ENCODE data around the gene PSMB5. TPM values are rescaled to one million over a fixed set of nuclear protein-coding genes. Genes with fewer than 3 reads are reported as not detected.

Gene PSMB5
- total and polyA plus RNA-seq, 4 donors = 74.0 to 152 (median 95.4) TPM

DNA sequence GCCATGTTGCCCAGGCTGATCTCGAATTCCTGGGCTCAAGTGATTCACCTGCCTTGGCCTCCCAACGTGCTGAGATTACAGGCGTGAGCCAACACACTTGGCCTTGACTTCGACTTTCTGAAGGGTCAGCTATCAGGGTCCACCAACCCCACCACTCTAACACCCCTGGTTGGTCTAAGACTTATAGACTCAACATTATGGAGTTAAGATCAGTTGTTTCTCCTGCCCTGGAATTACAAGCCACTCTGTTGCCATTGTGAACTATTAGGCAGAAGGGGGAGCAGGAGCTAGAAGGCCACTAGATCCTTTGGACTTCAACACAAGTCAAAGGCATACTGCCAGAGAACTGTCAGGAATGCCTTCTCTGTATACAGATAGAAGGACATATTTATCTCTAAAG lies 5.4 kb upstream of the PSMB5 start:
- no peak for DNase-seq (ENCODE audit: low spot score)
- Histone ChIP-seq H3K27ac (ENCODE audit: low read depth in 1 of 2, low read length in 2 of 2) (no peak overlapping the region), H3K27me3 (ENCODE audit: control insufficient read depth in 4 of 4, insufficient read depth in 4 of 4, low read length in 3 of 4) (no peaks in the 10 kb centered on the region), H3K9me3 (ENCODE audit: control insufficient read depth in 4 of 4, low read length in 3 of 4) (no peaks in the 10 kb centered on the region), H3K36me3 (ENCODE audit: control insufficient read depth in 4 of 4, insufficient read depth in 3 of 4, low read depth in 1 of 4, low read length in 3 of 4) (no peaks in the 10 kb centered on the region), H3K9ac (ENCODE audit: low read depth in 1 of 2, low read length in 2 of 2) (no peak overlapping the region), H3K4me3 (ENCODE audit: low read depth in 1 of 3, low read length in 3 of 3) (no peak overlapping the region), H3K4me1 (ENCODE audit: control insufficient read depth in 4 of 4, insufficient read depth in 4 of 4, low read length in 3 of 4) (peaks cover 0 to 3% (median 0%) of the 10 kb centered on the region in 4 donors)
- no peak for TF ChIP-seq RAD21 (IDR thresholded peaks at IDR 0.05)
- TF ChIP-seq, protein P1, sequence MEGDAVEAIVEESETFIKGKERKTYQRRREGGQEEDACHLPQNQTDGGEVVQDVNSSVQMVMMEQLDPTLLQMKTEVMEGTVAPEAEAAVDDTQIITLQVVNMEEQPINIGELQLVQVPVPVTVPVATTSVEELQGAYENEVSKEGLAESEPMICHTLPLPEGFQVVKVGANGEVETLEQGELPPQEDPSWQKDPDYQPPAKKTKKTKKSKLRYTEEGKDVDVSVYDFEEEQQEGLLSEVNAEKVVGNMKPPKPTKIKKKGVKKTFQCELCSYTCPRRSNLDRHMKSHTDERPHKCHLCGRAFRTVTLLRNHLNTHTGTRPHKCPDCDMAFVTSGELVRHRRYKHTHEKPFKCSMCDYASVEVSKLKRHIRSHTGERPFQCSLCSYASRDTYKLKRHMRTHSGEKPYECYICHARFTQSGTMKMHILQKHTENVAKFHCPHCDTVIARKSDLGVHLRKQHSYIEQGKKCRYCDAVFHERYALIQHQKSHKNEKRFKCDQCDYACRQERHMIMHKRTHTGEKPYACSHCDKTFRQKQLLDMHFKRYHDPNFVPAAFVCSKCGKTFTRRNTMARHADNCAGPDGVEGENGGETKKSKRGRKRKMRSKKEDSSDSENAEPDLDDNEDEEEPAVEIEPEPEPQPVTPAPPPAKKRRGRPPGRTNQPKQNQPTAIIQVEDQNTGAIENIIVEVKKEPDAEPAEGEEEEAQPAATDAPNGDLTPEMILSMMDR (IDR thresholded peaks at IDR 0.05; ENCODE audit: low read depth, low read length, missing input control) = no peak
- TF ChIP-seq EGR1 (IDR thresholded peaks at IDR 0.05; ENCODE audit: low read depth in 2 of 2) = no peak
- TF ChIP-seq, protein P2, sequence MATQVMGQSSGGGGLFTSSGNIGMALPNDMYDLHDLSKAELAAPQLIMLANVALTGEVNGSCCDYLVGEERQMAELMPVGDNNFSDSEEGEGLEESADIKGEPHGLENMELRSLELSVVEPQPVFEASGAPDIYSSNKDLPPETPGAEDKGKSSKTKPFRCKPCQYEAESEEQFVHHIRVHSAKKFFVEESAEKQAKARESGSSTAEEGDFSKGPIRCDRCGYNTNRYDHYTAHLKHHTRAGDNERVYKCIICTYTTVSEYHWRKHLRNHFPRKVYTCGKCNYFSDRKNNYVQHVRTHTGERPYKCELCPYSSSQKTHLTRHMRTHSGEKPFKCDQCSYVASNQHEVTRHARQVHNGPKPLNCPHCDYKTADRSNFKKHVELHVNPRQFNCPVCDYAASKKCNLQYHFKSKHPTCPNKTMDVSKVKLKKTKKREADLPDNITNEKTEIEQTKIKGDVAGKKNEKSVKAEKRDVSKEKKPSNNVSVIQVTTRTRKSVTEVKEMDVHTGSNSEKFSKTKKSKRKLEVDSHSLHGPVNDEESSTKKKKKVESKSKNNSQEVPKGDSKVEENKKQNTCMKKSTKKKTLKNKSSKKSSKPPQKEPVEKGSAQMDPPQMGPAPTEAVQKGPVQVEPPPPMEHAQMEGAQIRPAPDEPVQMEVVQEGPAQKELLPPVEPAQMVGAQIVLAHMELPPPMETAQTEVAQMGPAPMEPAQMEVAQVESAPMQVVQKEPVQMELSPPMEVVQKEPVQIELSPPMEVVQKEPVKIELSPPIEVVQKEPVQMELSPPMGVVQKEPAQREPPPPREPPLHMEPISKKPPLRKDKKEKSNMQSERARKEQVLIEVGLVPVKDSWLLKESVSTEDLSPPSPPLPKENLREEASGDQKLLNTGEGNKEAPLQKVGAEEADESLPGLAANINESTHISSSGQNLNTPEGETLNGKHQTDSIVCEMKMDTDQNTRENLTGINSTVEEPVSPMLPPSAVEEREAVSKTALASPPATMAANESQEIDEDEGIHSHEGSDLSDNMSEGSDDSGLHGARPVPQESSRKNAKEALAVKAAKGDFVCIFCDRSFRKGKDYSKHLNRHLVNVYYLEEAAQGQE (IDR thresholded peaks at IDR 0.05) = no peak
- no peak for TF ChIP-seq YY1 (IDR thresholded peaks at IDR 0.05)
- TF ChIP-seq ZBTB33 (IDR thresholded peaks at IDR 0.05) = no peak
- TF ChIP-seq MAX (IDR thresholded peaks at IDR 0.05) = no peak
- no peak for TF ChIP-seq RXRA (IDR thresholded peaks at IDR 0.05)
- no peak for TF ChIP-seq FOXA2 (IDR thresholded peaks at IDR 0.05)
- no peak for TF ChIP-seq TAF1 (conservative IDR thresholded peaks at IDR 0.05)
- no peak for TF ChIP-seq SP1 (IDR thresholded peaks at IDR 0.05)
- TF ChIP-seq, protein P3, sequence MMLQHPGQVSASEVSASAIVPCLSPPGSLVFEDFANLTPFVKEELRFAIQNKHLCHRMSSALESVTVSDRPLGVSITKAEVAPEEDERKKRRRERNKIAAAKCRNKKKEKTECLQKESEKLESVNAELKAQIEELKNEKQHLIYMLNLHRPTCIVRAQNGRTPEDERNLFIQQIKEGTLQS (IDR thresholded peaks at IDR 0.05) = no peak
- TF ChIP-seq NR2F2 (IDR thresholded peaks at IDR 0.05) = no peak
- TF ChIP-seq GABPA (IDR thresholded peaks at IDR 0.05 in 1 of 2, conservative IDR thresholded peaks at IDR 0.05 in 1 of 2) = no peak
- WGBS = 89% methylated on average over 4 of the region's 4 CpGs
